GM10248 (cell line): ENCODE measurements around the gene CS.
"Not testable (repeated sequence)": the region's sequence is repeated elsewhere in the genome, so short reads cannot be mapped to it uniquely, and the experiment has no call there.

Experiments used
- CTCF ChIA-PET: fragments of 300-600 bp; sonication (Branson Sonifier 250); formaldehyde crosslinking; extraction: SDS; loops from one replicate; lab custom pipeline; 2021; ENCODE audit warnings: antibody characterized with exemption; lab: Yijun Ruan, JAX
- POLR2A ChIA-PET: fragments of 350-650 bp; sonication (Branson Sonifier 250); formaldehyde crosslinking; extraction: SDS; loops from one replicate; lab custom pipeline; 2020; ENCODE audit warnings: antibody characterized with exemption; lab: Yijun Ruan, JAX
- DNase-seq: peaks from one replicate; pipeline ENCODE4 v3.0.0; 2012; ENCODE audit errors: extremely low spot score
- CTCF ChIP-seq: IDR thresholded peaks from 2 replicates; pipeline ENCODE4 v1.5.1; 2012; ENCODE audit warnings: mild to moderate bottlenecking, low read depth; ENCODE audit errors: extremely low read depth, missing control alignments, control extremely low read depth

The CS gene

GRCh38 chr12:56333197-56333678 is 33.1 kb upstream of the CS start:
- no peak for DNase-seq
- ChIA-PET CTCF (interaction anchor here (0.6 to 3.0 kb wide), 13 partner anchors 12 to 168 kb away, joined by 3 to 18 read pairs (median 6); partner anchors contain the start of genes SMARCC2 and STAT2), POLR2A (interaction anchor here (1.0 to 1.8 kb wide), 2 partner anchors 18 to 26 kb away, joined by 3 to 6 read pairs; partner anchors contain the start of genes CNPY2 and STAT2)
- no peak for TF ChIP-seq CTCF

GRCh38 chr12:56332512-56333196 is 32.5 kb upstream of the CS start:
- ChIA-PET CTCF (interaction anchor here (0.8 to 3.0 kb wide), 14 partner anchors 12 to 143 kb away, joined by 3 to 18 read pairs (median 6); partner anchors contain the start of genes SMARCC2 and STAT2), POLR2A (interaction anchor here (1.0 to 1.8 kb wide), 2 partner anchors 17 to 27 kb away, joined by 3 to 6 read pairs; partner anchors contain the start of genes CNPY2 and STAT2)
- TF ChIP-seq CTCF, result no peak
- no peak for DNase-seq

- DNase-seq, result no peak
- no peak for TF ChIP-seq CTCF
- ChIA-PET POLR2A (interaction anchor here (1.8 kb wide), 1 partner anchor 15 kb away, joined by 6 read pairs; the partner anchor contains the start of gene CNPY2), CTCF (interaction anchor here (1.2 to 3.1 kb wide), 3 partner anchors 15 to 212 kb away, joined by 3 to 10 read pairs (median 6); partner anchors contain the start of genes CNPY2, SMARCC2 and ZC3H10)
Measured at GRCh38 chr12:56330936-56331490, 30.9 kb upstream of the CS start.

- POLR2A ChIA-PET, result no interaction called here
- CTCF ChIA-PET, result interaction anchor here (1.2 kb wide), 1 partner anchor 9 kb away, joined by 3 read pairs; no protein-coding TSS in a partner anchor
- TF ChIP-seq CTCF, result no peak
- no peak for DNase-seq
Measured at GRCh38 chr12:56326533-56326932, 26.4 kb upstream of the CS start.

- ChIA-PET POLR2A (interaction anchor here (1.1 kb wide), 1 partner anchor 10 kb away, joined by 3 read pairs; the partner anchor contains the start of gene CNPY2), CTCF (interaction anchor here (0.8 to 1.2 kb wide), 2 partner anchors 8 to 9 kb away, joined by 3 read pairs; no protein-coding TSS in a partner anchor)
- no peak for TF ChIP-seq CTCF
- DNase-seq, result no peak
Measured at GRCh38 chr12:56326126-56326525, 26.0 kb upstream of the CS start.

GRCh38 chr12:56324206-56324605 is 24.1 kb upstream of the CS start:
- CTCF ChIA-PET, result interaction anchor here (1.2 to 1.3 kb wide), 2 partner anchors 57 to 66 kb away, joined by 3 to 4 read pairs; partner anchors contain the start of gene ANKRD52
- no peak for DNase-seq
- POLR2A ChIA-PET, result interaction anchor here (0.5 kb wide), 1 partner anchor 31 kb away, joined by 10 read pairs; no protein-coding TSS in a partner anchor
- no peak for TF ChIP-seq CTCF

GRCh38 chr12:56321610-56322009 is 21.5 kb upstream of the CS start:
- CTCF ChIA-PET, result interaction anchor here (1.8 kb wide), 1 partner anchor 11 kb away, joined by 8 read pairs; the partner anchor contains the start of gene PAN2
- DNase-seq, result not testable (repeated sequence)
- POLR2A ChIA-PET, result interaction anchor here (0.7 kb wide), 1 partner anchor 15 kb away, joined by 8 read pairs; no protein-coding TSS in a partner anchor
